H9 (cell line): ENCODE data around the gene LSP1. TPM values are rescaled to one million over a fixed set of nuclear protein-coding genes. Genes with fewer than 3 reads are reported as not detected.

Experiments used
- DNase-seq: peaks from one replicate; pipeline ENCODE4 v3.0.0-alpha.2; 2017
- H2AFZ ChIP-seq: one replicate; pipeline ENCODE4 v1.6.1; 2013; ENCODE audit warnings: mild to moderate bottlenecking, low read length, control low read depth, moderate library complexity
- H2AK5ac ChIP-seq: 2 replicates; pipeline ENCODE4 v1.6.1; 2013; ENCODE audit warnings: low read length, control low read depth, mixed read lengths; ENCODE audit not compliant: insufficient read length
- H2BK120ac ChIP-seq: one replicate; pipeline ENCODE4 v1.6.1; 2013; ENCODE audit warnings: low read depth, mild to moderate bottlenecking, low read length, control low read depth, inconsistent platforms; ENCODE audit not compliant: poor library complexity, severe bottlenecking
- H2BK12ac ChIP-seq: 2 replicates; pipeline ENCODE4 v1.6.1; 2013; ENCODE audit warnings: low read length, control low read depth, mixed read lengths, low read depth; ENCODE audit not compliant: insufficient read length
- H2BK15ac ChIP-seq: 2 replicates; pipeline ENCODE4 v1.6.1; 2013; ENCODE audit warnings: low read depth, low read length, control low read depth
- H2BK20ac ChIP-seq: one replicate; pipeline ENCODE4 v1.6.1; 2013; ENCODE audit warnings: low read depth, mild to moderate bottlenecking, low read length, control low read depth, inconsistent platforms; ENCODE audit not compliant: poor library complexity, severe bottlenecking
- H2BK5ac ChIP-seq: 2 replicates; pipeline ENCODE4 v1.6.1; 2013; ENCODE audit warnings: low read length, control low read depth, mixed read lengths; ENCODE audit not compliant: insufficient read length
- H3K14ac ChIP-seq: 2 replicates; pipeline ENCODE4 v1.6.1; 2013; ENCODE audit warnings: low read length, control low read depth; ENCODE audit not compliant: insufficient read depth
- H3K18ac ChIP-seq: 2 replicates; pipeline ENCODE4 v1.6.1; 2013; ENCODE audit warnings: low read depth, mild to moderate bottlenecking, mixed read lengths, low read length, control low read depth; ENCODE audit not compliant: insufficient read length
- H3K23ac ChIP-seq: 2 replicates; pipeline ENCODE4 v1.6.1; 2013; ENCODE audit warnings: low read length, control low read depth, mixed read lengths, low read depth; ENCODE audit not compliant: insufficient read length
- H3K23me2 ChIP-seq: 2 replicates; pipeline ENCODE4 v1.6.1; 2013; ENCODE audit warnings: low read depth, mild to moderate bottlenecking, mixed read lengths, low read length, control low read depth; ENCODE audit not compliant: insufficient read length, poor library complexity, severe bottlenecking
- H3K27ac ChIP-seq: 2 replicates; pipeline ENCODE4 v1.5.1; 2013; ENCODE audit warnings: low read length, control low read depth, mixed read lengths, low read depth; ENCODE audit not compliant: insufficient read length
- H3K27me3 ChIP-seq: 2 replicates; pipeline ENCODE4 v1.6.1; 2013; ENCODE audit warnings: low read length, control low read depth, inconsistent platforms; ENCODE audit not compliant: insufficient read depth
- H3K4ac ChIP-seq: 2 replicates; pipeline ENCODE4 v1.6.1; 2013; ENCODE audit warnings: low read depth, mild to moderate bottlenecking, control low read depth, inconsistent platforms, low read length, moderate library complexity
- H3K4me1 ChIP-seq: 2 replicates; pipeline ENCODE4 v1.6.1; 2013; ENCODE audit warnings: low read length, control low read depth, inconsistent platforms; ENCODE audit not compliant: insufficient read depth
- H3K4me2 ChIP-seq: 2 replicates; pipeline ENCODE4 v1.6.1; 2013; ENCODE audit warnings: low read length, control low read depth, mixed read lengths; ENCODE audit not compliant: insufficient read length, insufficient read depth
- H3K56ac ChIP-seq: 2 replicates; pipeline ENCODE4 v1.6.1; 2013; ENCODE audit warnings: low read depth, mild to moderate bottlenecking, mixed read lengths, low read length, control low read depth; ENCODE audit not compliant: insufficient read length
- H3K79me1 ChIP-seq: 2 replicates; pipeline ENCODE4 v1.6.1; 2013; ENCODE audit warnings: low read depth, mild to moderate bottlenecking, moderate library complexity, low read length, control low read depth, inconsistent platforms; ENCODE audit not compliant: insufficient read depth, poor library complexity, severe bottlenecking
- H3K79me2 ChIP-seq: 2 replicates; pipeline ENCODE4 v1.6.1; 2013; ENCODE audit warnings: low read length, control low read depth, inconsistent platforms; ENCODE audit not compliant: insufficient read depth
- H3K9ac ChIP-seq: 2 replicates; pipeline ENCODE4 v1.6.1; 2013; ENCODE audit warnings: low read length, control low read depth, mixed read lengths; ENCODE audit not compliant: insufficient read length; ENCODE audit errors: extremely low read depth
- H3K9me3 ChIP-seq: one replicate; pipeline ENCODE4 v1.6.1; 2013; ENCODE audit warnings: low read depth, low read length, inconsistent platforms; ENCODE audit not compliant: control insufficient read depth
- H3T11ph ChIP-seq: one replicate; pipeline ENCODE4 v1.6.1; 2013; ENCODE audit warnings: mild to moderate bottlenecking, low read length, control low read depth, inconsistent platforms
- H4K20me1 ChIP-seq: one replicate; pipeline ENCODE4 v1.6.1; 2013; ENCODE audit not compliant: control insufficient read depth, insufficient read length, insufficient read depth
- H4K5ac ChIP-seq: 2 replicates; pipeline ENCODE4 v1.6.1; 2013; ENCODE audit warnings: low read depth, mild to moderate bottlenecking, mixed read lengths, low read length, control low read depth; ENCODE audit not compliant: insufficient read length
- H4K8ac ChIP-seq: replicated peaks from 2 replicates; pipeline ENCODE4 v1.6.1; 2013; ENCODE audit warnings: low read length, control low read depth, mixed read lengths, low read depth; ENCODE audit not compliant: insufficient read length
- H4K91ac ChIP-seq: 2 replicates; pipeline ENCODE4 v1.6.1; 2013; ENCODE audit warnings: low read depth, mild to moderate bottlenecking, moderate library complexity, mixed read lengths, low read length, control low read depth; ENCODE audit not compliant: insufficient read length
- H3K27ac Mint-ChIP-seq, 3 experiments: 2 replicates in 2 of 3; 3 replicates in 1 of 3; pipeline ENCODE4 v1.8.0; 2020 to 2021; ENCODE audit warnings: mixed read lengths in 3 of 3, mild to moderate bottlenecking in 1 of 3, moderate library complexity in 1 of 3
- H3K27me3 Mint-ChIP-seq: 2 replicates; pipeline ENCODE4 v1.8.0; 2021; ENCODE audit warnings: low read depth, mild to moderate bottlenecking, moderate library complexity, mixed read lengths
- H3K36me3 Mint-ChIP-seq, 3 experiments: 2 replicates in 2 of 3; 3 replicates in 1 of 3; pipeline ENCODE4 v1.8.0; 2020 to 2021; ENCODE audit warnings: low read depth in 3 of 3, mixed read lengths in 3 of 3; ENCODE audit not compliant: insufficient read depth in 1 of 3
- H3K4me1 Mint-ChIP-seq, 2 experiments: 2 replicates each; pipeline ENCODE4 v1.8.0; 2020; ENCODE audit warnings: mixed read lengths in 2 of 2
- H3K4me3 Mint-ChIP-seq, 2 experiments: 2 replicates in 1 of 2; 3 replicates in 1 of 2; pipeline ENCODE4 v1.8.0; 2020 to 2021; ENCODE audit warnings: mild to moderate bottlenecking in 2 of 2, mixed read lengths in 2 of 2, moderate library complexity in 1 of 2
- H3K9me3 Mint-ChIP-seq, 2 experiments: 2 replicates in 1 of 2; 3 replicates in 1 of 2; pipeline ENCODE4 v1.8.0; 2020; ENCODE audit warnings: mild to moderate bottlenecking in 2 of 2, mixed read lengths in 2 of 2, moderate library complexity in 1 of 2
- CTCF ChIP-seq: fragments of 200-600 bp; sonication (generic); conservative IDR thresholded peaks from 3 replicates; pipeline ENCODE4 v1.8.0; 2021; ENCODE audit warnings: antibody characterized with exemption, mild to moderate bottlenecking
- WGBS: extraction: QIAGEN DNeasy Blood & Tissue Kit; methylation state at CpG from one replicate; pipeline ENCODE4 v1.1.7; 2013; ENCODE audit warnings: missing lambda C conversion rate, low lambda C conversion rate, mixed read lengths; ENCODE audit not compliant: insufficient read length; ENCODE audit errors: extremely low coverage; 5-methylcytosine and 5-hydroxymethylcytosine counted together
- total RNA-seq: library from RNA; stranded (reverse); gene quantifications from 2 replicates; pipeline ENCODE4 v1.2.1, GENCODE V29; 2021

LSP1 gene
- total RNA-seq, 1 experiment from 2014 or later, result not detected

DNA sequence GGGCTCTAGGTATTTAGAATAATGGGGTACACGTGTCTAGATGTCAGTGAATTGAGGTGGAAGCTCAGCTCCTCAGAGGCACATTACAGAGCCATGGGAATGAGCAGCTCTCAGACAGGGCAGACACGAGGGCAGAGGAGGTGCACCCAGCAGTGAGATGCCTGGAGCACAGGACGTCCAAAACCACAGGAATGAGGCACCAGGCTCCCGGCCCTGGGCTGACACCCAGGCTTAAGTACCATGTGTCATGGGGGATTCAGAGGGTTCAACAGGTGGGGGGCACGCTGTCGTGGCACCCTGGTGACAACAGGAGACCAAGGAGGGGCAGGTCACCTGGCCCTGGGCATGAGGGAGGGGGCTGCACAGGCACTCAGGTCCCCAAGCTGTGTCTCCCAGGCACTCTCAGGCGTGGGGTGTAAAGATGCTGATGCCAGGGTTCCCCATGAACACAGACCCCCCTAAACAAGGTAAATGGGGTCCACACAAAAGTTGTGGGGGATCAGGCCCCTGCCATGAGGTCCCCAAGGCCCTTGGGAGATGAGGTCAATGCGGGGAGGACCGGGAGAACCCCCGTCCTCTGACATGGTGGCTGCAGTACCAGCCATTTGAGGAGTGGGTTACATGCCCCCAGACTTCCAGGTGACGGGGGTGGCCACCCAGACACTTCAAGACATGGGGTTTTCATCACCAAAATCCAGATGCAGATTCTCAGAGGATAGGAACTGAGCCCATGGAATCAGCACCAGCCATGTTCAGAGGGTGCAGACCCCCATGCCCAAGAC is 23.7 kb upstream of the LSP1 start:
- no peak for TF ChIP-seq CTCF
- H3K18ac ChIP-seq, result no peak overlapping the region
- H3K9me3 ChIP-seq, result no peaks in the 10 kb centered on the region
- no peaks in the 10 kb centered on the region for H3K9me3 Mint-ChIP-seq
- no peak overlapping the region for H2BK15ac ChIP-seq
- no peak overlapping the region for H4K5ac ChIP-seq
- no peak overlapping the region for H3K23ac ChIP-seq
- no peak overlapping the region for H3K4me3 Mint-ChIP-seq
- no peak overlapping the region for H2AFZ ChIP-seq
- no peak overlapping the region for H3K9ac ChIP-seq
- H3T11ph ChIP-seq, result no peak overlapping the region
- H3K23me2 ChIP-seq, result peaks cover 3% of the 10 kb centered on the region
- H4K8ac ChIP-seq, result no peak overlapping the region
- whole genome bisulfite sequencing, result no CpG with 5 or more reads among the region's 11 CpGs
- H3K56ac ChIP-seq, result no peak overlapping the region
- H3K27ac Mint-ChIP-seq, result peak overlapping the region in 1 of 3 experiments; percentile 61; a peak in 1 of 7 replicates
- H3K27me3 ChIP-seq, result no peaks in the 10 kb centered on the region
- no peak overlapping the region for H2BK5ac ChIP-seq
- no peak overlapping the region for H2BK12ac ChIP-seq
- no peak overlapping the region for H3K27ac ChIP-seq
- H4K91ac ChIP-seq, result no peak overlapping the region
- no peak overlapping the region for H3K14ac ChIP-seq
- no peak overlapping the region for H2BK120ac ChIP-seq
- H3K27me3 Mint-ChIP-seq, result peaks cover 28% of the 10 kb centered on the region
- DNase-seq, result no peak
- H3K36me3 Mint-ChIP-seq, result no peaks in the 10 kb centered on the region
- H3K79me2 ChIP-seq, result no peaks in the 10 kb centered on the region
- H3K4me1 Mint-ChIP-seq, result peaks cover 3 to 9% of the 10 kb centered on the region in 2 experiments; a peak in 3 of 4 replicates
- H2AK5ac ChIP-seq, result no peak overlapping the region
- no peak overlapping the region for H3K4ac ChIP-seq
- H2BK20ac ChIP-seq, result no peak overlapping the region
- H4K20me1 ChIP-seq, result no peaks in the 10 kb centered on the region
- H3K4me2 ChIP-seq, result no peak overlapping the region
- H3K4me1 ChIP-seq, result no peaks in the 10 kb centered on the region
- H3K79me1 ChIP-seq, result no peaks in the 10 kb centered on the region
